ENCODE results near the gene APRT. TPM values are rescaled to one million over a fixed set of nuclear protein-coding genes. Genes with fewer than 3 reads are reported as not detected.

Gene APRT
- total RNA-seq, 1 experiment from 2014 or later: 350 TPM

DNA sequence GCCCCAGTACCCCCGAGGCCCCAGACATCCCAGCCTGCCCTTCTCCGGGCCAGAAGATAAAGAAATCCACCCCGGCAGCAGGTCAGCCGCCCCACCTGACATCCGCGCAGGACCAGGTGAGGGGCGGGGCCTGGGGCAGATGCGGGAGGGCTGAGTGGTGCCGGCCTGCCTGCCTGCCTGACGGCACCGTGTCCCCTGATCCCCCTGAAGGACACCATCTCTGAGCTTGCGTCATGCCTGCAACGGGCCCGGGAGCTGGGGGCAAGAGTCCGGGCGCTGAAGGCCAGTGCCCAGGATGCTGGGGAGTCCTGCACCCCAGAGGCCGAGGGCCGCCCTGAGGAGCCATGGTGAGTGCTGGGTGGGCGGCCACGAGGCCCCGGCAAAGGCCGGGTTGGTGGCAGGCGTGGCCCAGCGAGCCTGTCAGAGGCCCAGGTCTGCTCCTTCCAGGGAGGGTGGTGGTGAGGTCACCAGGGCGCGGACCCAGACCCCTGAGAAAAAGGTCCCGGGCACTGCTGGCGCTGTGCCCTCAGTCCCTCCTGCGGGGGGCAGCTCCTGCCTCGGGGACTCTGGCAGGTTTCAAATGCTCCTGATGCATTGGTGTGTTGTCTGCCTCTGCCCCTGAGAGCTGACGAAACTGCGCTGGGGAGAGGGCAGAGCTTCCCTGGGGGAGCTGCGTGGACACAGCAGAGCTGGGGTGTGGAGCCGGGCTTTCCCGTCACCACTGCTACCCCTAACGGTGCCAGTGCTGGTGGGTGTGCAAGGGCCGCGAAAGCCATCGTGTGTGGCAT, 7.0 kb downstream of the APRT start:
- Histone ChIP-seq H3K36me3 (ENCODE audit: low read depth, low read length) (peaks cover 12% of the 10 kb centered on the region; the same call in 1 of the 2 replicates), H3K4me2 (ENCODE audit: low read length) (peak overlapping the region; percentile 95), H3K9me2 (replicated peaks; ENCODE audit: low read length) (no peaks in the 10 kb centered on the region), H3K79me2 (ENCODE audit: low read length) (peaks cover 32% of the 10 kb centered on the region), H3K9me3 (ENCODE audit: low read length) (no peaks in the 10 kb centered on the region), H3K9ac (ENCODE audit: low read length) (peak overlapping the region; percentile 90), H2AFZ (ENCODE audit: low read length) (no peak overlapping the region), H3K4me3 (ENCODE audit: low read length) (peak overlapping the region; percentile 82), H3K27me3 (ENCODE audit: low read length) (no peaks in the 10 kb centered on the region), H3F3A (ENCODE audit: low read length, unreplicated experiment) (no peaks in the 10 kb centered on the region), H4K20me1 (ENCODE audit: low read length) (peaks cover 8% of the 10 kb centered on the region; the same call in 1 of the 2 replicates), H3K27ac (ENCODE audit: low read length) (peak overlapping the region; percentile 20; the same call in 1 of the 2 replicates), H3K4me1 (ENCODE audit: insufficient read depth, low read length) (peaks cover 7% of the 10 kb centered on the region; the same call in 1 of the 2 replicates)
- CTCF ChIA-PET: no interaction called here
- no TSS peak for BruUV-seq (replicated peaks)
- DNase-seq (peak; percentile 39), ATAC-seq (peak; percentile 55)
- TF ChIP-seq EZH2phosphoT487 (IDR thresholded peaks at IDR 0.05; ENCODE audit: borderline replicate concordance, low read length): no peak
- no peak for TF ChIP-seq CTCF (conservative IDR thresholded peaks at IDR 0.05; ENCODE audit: low read depth, low read length)
- no peak for TF ChIP-seq EZH2 (IDR thresholded peaks at IDR 0.05; ENCODE audit: low read length, unreplicated experiment)
- POLR2A ChIA-PET (ENCODE audit: unreplicated experiment): no interaction called here
- intact Hi-C loops (cut with micrococcal nuclease): no loop called here

DNA sequence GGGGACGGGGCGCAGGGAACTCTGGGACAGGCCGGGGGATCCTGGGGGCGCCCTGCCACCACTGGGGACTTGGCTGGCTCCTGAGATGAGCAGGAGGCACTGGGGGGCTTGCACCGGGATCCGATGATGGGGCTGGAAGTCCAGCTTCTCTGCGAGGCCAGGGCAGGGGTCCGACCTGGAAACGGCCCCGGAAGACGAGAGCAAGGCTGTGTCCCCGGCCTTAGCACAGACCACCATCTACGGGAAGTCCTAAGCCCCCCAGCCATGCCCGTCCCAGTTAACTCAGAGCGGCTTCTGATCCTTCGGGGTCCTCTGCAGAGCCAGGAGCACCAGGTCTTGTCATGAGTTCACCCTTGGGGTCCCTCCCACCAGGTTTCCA, 7.6 kb downstream of the APRT start:
- Histone ChIP-seq H3K4me2 (ENCODE audit: low read length) (peak overlapping the region; percentile 95), H4K20me1 (ENCODE audit: low read length) (peaks cover 8% of the 10 kb centered on the region; the same call in 1 of the 2 replicates), H3K4me1 (ENCODE audit: insufficient read depth, low read length) (peaks cover 7% of the 10 kb centered on the region; the same call in 1 of the 2 replicates), H3K79me2 (ENCODE audit: low read length) (peaks cover 28% of the 10 kb centered on the region), H3K9me2 (replicated peaks; ENCODE audit: low read length) (no peaks in the 10 kb centered on the region), H3K9ac (ENCODE audit: low read length) (peak overlapping the region; percentile 90), H3K9me3 (ENCODE audit: low read length) (no peaks in the 10 kb centered on the region), H3K27ac (ENCODE audit: low read length) (peak overlapping the region; percentile 20; the same call in 1 of the 2 replicates), H3F3A (ENCODE audit: low read length, unreplicated experiment) (no peaks in the 10 kb centered on the region), H3K36me3 (ENCODE audit: low read depth, low read length) (peaks cover 12% of the 10 kb centered on the region; the same call in 1 of the 2 replicates), H3K27me3 (ENCODE audit: low read length) (no peaks in the 10 kb centered on the region), H2AFZ (ENCODE audit: low read length) (no peak overlapping the region), H3K4me3 (ENCODE audit: low read length) (peak overlapping the region; percentile 82)
- intact Hi-C loops (cut with micrococcal nuclease): no loop called here
- BruUV-seq (replicated peaks): no TSS peak
- no peak for TF ChIP-seq EZH2phosphoT487 (IDR thresholded peaks at IDR 0.05; ENCODE audit: borderline replicate concordance, low read length)
- TF ChIP-seq CTCF (conservative IDR thresholded peaks at IDR 0.05; ENCODE audit: low read depth, low read length): no peak
- no peak for TF ChIP-seq EZH2 (IDR thresholded peaks at IDR 0.05; ENCODE audit: low read length, unreplicated experiment)
- POLR2A ChIA-PET (ENCODE audit: unreplicated experiment): no interaction called here
- ATAC-seq (no peak), DNase-seq (no peak)
- CTCF ChIA-PET: no interaction called here
